Measurements from ENCODE around the gene STAU1.

The STAU1 gene

DNA sequence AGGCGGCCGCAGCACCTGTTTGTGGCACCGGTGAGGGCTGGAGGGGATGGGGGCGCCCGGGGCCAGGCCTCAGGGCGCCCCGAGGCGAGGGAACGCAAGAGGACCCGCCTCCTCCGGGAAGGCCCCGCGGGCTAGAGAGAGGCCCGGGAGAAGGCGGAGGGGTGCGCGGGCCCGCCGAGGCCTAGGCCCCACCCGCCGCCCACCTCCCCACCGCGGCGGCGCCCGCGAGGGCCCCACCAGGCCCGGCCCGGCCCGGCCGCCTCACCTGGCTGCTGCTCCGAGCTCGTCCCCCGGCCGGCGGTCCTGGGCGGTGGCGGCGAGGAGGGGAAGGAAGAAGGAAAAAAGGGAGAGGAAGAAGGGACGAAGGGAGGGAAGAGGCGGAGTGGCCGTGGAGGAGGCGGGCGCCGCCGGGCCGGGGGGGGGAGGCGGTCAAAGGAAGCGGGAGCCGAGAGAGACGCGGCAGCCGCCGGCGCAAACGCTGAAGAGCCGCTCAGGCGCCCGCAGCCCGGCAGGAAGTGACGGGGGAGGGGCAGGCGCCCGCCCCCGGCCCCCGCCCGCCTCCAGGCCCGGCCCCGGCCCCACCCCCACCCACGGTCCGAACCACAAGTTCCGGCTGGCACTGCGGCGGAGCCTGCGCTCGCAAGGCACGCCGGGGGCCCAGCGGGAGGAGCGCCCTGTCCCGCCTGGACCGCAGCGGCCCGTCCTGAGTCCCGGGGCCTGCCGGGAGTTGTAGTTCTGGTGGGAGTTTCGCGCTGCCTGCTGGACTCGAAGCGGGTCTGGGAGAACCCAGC lies at the start of gene STAU1:
STAU1 (minus strand) TSS at position 484 of the 791 bp plus-strand sequence. CDS start 22,133 bp downstream, outside the sequence.
- DNase-seq = peak; percentile 98

DNA sequence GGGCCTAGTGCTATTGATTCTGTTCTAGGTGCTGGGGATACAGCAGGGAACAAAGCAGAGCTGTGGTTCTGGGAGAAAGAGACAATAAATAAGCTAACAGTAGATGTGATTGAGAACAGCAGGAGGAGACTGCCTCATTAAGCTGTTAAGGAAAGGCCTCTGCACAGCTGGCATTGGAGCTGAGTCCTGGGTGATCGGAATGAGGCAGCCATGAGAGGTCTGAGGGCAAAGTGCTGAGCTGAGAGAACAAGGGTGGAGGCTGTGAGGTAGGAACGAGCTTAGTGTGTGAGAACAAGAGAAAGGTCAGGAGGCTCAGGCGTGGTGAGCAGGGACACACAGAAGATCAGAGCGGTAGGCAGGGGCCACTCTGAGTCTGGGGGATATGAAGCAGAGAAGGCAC lies 49.4 kb upstream of the STAU1 start:
- DNase-seq = peak; percentile 80

DNA sequence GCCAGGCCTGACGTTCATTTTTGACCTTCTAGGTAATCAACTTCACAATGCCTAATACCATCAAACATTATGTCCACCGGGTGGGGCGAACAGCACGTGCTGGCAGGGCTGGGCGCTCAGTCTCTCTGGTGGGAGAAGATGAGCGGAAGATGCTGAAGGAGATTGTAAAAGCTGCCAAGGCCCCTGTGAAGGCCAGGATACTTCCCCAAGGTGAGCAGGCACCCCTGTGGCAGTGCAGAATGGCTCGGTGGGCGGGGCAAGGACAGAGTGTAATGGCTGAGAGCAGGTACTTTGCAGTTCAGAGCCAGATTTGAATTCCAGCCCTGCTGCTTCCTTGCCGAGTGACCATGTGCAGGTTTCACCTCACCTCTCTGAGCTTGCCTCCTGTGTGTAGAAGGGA lies 48.2 kb upstream of the STAU1 start:
- DNase-seq = no peak

- no peak for DNase-seq
These were observed 46.7 kb upstream of the STAU1 start for GRCh38 chr20:49234831-49235230.

- DNase-seq = no peak
These were observed 45.1 kb upstream of the STAU1 start for GRCh38 chr20:49233226-49233625.

- no peak for DNase-seq
These were observed 43.3 kb upstream of the STAU1 start for GRCh38 chr20:49231471-49231870.

- DNase-seq = no peak
These were observed 42.5 kb upstream of the STAU1 start for GRCh38 chr20:49230561-49231133.

GRCh38 chr20:49230021-49230420 lies 41.9 kb upstream of the STAU1 start:
- peak; percentile 25 for DNase-seq

DNA sequence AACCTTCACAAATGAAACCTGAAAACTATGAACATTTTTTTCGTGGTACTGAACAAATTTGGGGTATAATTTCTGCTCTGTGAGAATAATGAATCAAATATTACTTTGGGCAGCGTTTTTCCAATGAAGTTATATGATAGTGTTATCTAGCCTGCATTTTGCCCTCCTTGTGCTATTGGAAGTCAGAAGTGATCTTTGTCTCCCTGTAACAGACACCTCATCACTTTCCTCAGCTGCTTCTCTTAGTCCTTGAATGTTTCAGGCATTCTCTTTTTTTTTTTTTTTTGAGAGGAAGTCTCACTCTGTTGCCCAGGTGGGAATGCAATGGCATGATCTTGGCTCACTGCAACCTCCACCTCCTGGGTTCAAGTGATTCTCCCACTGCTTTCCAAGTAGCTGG lies 41.2 kb upstream of the STAU1 start:
- DNase-seq = no peak

DNA sequence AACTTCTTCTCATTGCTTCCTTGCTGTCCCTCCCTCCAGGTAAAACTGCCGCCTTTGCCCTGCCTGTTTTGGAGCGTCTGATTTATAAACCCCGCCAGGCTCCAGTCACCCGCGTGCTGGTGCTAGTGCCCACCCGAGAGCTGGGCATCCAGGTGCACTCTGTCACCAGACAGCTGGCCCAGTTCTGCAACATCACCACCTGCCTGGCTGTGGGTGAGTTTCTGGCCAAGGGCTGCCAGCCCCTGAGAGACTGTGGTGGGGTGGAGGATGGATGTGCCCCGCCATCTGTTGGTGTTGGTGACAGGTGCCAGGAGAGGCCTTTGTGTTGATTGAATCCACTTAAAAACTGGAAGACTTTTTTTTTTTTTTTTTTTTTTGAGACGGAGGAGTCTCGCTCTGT lies 40.5 kb upstream of the STAU1 start:
- no peak for DNase-seq

DNA sequence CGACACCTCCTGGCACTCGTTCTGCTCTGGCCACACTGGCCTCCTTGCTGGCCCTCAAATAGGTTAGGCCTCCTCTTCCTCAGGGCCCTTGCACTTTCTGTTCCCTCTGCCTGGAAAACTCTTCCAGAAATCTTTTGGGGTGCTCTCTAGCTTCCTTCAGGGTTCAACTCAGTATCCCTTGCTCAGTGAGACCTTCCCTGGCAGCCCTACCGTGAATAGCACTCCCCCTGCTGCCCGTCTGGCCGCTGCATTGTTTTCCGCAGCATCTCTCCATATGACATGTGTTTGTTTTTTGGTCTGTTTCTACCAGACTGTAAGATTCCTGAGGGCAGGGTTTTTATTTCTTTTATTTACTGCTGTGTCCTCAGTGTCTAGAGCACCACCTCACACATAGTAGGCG lies 37.8 kb upstream of the STAU1 start:
- no peak for DNase-seq

DNA sequence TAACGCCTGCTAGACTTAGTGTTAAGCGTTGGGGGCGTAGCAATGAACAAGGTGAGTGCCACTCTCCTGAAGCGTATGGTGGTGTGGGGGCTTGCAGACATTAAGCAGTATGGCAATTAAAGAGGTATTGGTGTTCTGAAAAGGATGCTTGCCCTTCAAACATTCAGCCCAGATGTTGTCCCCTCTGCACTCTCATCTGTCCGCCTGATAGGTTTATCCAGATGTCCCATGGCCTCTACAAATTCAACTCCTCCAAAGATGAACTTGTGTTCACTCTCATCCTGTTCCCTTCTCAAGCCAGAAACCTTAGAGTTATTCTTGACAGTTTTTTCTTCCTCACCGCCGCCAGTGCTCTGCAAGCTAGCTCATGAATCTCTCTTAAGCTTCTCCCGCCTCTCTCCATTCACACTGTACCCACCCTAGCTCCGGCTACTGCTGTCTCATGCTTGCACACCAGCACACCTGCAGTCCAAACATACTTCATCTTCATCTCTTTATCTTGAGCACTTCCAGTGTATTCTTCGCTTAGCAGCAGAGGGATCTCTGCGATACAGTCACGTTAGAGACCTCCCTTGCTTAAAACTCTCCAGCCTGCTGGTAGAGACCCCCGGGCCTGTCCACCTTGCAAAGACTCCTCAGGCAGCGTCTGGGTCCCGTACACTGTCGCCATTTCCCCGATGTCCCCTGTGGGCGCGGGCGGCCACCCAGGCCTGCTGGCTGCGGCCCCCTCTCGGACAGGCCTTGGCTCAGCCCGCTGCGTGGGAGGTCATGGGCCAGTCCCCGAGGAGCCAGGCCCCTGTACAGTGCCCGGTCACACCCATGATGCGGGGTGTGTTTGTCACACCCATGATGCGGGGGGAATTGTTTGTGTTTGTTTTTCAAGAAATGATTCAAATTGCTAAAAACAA lies 32.0 kb upstream of the STAU1 start:
- DNase-seq = no peak

- DNase-seq = peak; percentile 99
These were observed 31.2 kb upstream of the STAU1 start, which contains the start of gene DDX27 for GRCh38 chr20:49219091-49219923. Gene DDX27 (plus strand): TSS chr20:49219416. CDS start chr20:49219449, 33 bp downstream.

- peak; percentile 49 for DNase-seq
These were observed 30.6 kb upstream of the STAU1 start for GRCh38 chr20:49218739-49219090.

GRCh38 chr20:49216991-49217578 lies 29.0 kb upstream of the STAU1 start:
- DNase-seq = peak; percentile 94

DNA sequence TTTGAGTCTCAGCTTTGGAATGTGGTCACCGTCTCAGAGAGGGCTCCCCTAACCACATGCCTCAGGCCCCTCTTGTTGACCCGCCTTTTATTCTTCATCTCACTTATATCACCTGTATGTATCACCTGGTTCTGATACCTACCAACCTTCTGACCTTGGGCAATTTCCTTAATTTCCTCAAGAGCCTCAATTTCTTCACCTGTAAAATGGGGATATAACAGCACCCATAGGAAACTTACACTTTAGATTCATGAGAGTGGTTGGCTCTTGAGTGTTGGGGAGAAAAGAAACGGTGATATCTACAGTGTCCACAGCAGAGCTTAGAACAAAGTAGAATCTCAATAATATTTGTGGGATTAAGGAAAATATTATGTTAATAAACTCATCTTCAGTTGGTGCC lies 27.1 kb upstream of the STAU1 start:
- DNase-seq = no peak

- no peak for DNase-seq
These were observed 26.4 kb upstream of the STAU1 start for GRCh38 chr20:49214571-49214970.

DNA sequence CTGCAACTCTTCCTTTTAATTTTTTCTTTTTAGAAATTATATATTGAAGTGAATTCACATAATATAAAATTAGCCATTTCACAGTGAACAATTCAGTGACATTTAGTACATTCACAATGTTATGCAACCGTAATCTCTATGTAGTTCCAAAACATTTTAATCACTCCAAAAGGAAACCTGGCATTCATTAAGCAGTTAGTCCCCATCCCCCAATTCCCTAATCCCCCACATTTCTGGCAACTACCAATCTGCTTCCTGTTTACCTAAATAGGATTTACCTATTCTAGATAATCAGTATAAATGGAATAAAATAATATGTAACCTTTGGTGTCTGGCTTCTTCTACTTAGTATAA lies 22.6 kb upstream of the STAU1 start:
- DNase-seq = no peak

DNA sequence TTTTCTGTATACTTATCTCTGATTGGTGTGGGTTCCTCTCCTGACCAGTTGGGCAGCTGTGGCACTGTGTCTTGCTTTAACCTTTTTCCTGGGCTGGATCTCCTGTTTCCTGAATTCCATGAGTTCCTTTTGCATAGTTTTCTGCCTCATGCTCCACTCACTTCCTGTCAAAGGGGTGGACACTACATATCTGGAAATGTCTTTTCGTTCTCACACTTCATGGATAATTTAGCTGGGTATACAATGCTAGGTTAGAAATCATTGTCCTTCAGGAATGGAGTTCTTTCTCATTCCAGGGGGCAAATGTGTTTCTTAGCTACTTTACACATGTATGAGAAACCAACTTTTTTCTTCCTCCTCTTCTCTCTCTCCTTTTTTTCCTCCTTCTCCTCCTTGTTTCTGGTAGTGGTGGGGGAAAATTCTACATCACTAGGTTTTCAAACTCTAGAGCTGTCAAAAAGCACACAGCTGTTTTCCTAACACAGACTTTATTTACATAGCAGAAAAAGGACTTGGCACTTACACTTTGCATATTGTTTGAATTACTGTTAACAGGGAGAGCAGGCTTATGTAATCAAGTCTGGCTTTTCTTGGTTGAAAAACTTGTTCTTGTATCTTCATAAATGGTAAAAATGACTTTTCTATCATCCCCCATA lies 22.1 kb upstream of the STAU1 start:
- DNase-seq = no peak

GRCh38 chr20:49207076-49207475 lies 18.9 kb upstream of the STAU1 start:
- no peak for DNase-seq

DNA sequence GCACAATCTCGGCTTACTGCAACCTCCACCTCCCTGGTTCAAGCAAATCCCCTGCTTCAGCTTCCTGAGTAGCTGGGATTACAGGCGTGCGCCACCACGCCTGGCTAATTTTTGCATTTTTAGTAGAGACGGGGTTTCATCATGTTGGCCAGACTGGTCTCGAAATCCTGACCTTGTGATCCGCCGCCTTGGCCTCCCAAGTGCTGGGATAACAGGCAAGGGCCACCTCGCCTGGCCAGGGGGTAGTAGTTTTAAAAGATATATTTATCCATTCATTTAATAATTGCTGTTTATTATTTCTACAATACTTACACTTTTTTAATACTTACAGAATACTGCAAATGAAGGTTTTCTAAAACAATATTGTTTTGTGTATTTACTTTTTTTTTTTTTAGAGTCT lies 15.6 kb upstream of the STAU1 start:
- no peak for DNase-seq

DNA sequence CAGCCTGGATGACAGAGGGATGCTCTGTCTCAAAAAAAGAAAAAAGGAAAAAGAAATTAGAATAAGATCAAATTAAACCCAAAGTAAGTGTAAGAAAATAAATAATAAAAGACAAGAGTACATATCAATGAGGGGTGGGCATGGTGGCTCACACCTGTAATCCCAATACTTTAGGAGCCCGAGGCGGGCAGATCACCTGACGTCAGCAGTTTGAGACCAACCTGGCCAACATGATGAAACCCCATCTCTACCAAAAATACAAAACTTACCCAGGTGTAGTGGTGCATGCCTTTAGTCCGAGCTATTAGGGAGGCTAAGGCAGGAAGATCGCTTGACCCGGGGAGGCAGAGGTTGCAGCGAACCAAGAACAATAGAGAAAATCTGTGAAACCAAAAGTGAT lies 14.9 kb upstream of the STAU1 start:
- no peak for DNase-seq
